22Rv1 (cell line): Measurements from ENCODE around the gene FABP3.

Experiments used
- CTCF ChIP-seq: fragments of 450-650 bp; IDR thresholded peaks from 2 replicates; pipeline ENCODE4 v1.5.1; 2017; ENCODE audit warnings: mild to moderate bottlenecking
- ZFX ChIP-seq: fragments of 450-650 bp; IDR thresholded peaks from 2 replicates; pipeline ENCODE4 v1.6.1; 2017; ENCODE audit warnings: antibody characterized with exemption, borderline replicate concordance

DNA sequence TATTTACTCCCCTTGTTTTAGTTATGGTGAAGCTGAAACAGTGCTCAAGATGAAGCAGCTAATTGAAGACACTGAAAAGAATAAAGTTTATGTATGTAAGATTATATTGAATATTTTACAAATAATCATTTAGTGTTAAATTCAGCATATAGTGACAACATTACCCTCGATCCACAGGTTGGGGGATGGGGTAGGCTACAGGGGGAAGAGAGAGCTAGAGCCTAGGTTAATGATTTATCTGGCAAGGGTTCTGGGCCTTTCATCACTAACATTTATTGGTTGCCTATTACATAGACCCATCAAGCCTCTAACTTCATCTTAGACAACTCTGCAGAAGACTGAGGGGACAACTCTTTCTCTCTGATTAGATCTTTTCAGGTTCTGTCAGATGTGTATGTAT lies 54.7 kb downstream of the FABP3 start:
- TF ChIP-seq CTCF (no peak), ZFX (no peak)
